IPS-NIHi7 (cell line): Measurements from ENCODE around the gene VAMP8.
"Not testable (repeated sequence)": the region's sequence is repeated elsewhere in the genome, so short reads cannot be mapped to it uniquely, and the experiment has no call there.

Experiments
- DNase-seq: peaks from one replicate; pipeline ENCODE4 v3.0.0; 2012; ENCODE audit warnings: mixed read lengths; ENCODE audit errors: extremely low spot score

VAMP8 gene

DNA sequence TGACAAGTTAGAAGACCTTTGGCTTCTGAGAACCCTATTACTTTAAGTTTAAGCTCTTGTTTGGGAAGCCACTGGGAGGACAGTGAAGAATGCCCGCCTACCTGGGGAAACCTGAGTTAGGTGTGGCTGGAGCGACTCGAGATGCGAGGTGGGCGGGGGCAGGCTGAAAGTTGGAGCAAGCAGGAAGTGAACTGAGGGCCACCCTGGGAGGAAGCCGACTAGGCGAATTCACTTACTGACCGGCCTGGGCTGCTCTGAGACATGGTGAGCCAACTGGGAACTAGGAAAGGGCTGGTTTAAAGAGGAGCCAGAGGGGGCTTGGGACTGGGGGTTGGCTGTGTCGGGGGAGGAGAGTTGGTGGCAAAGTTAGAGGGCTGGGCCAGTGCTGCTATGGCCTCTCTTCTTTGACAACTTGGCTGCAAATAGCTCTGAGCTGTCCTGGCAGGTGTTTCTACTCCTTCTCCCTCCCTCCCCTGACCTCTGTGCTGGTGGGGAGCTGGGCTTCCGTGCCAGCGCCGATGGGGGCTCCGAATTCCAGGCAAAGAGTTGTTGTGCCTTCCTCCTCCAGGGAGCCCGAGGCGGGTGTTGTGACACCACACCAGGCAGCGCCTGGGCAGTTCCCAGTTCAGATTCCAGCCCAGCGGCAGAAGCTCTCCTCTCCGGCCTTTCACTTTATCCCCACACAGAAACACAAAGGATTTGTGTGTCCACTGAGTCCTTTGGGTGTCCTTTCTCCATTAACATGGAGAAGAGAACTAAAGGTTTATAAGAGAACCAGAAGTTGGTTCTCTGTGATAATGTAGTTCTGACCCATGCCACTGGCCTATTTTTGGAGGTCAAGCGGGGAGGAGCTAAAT lies at the start of gene VAMP8:
Gene VAMP8 (plus strand): TSS at position 201 of the 857 bp plus-strand sequence. CDS start 61 bp downstream, at position 262.
- peak; percentile 90 for DNase-seq

GRCh38 chr2:85527787-85528186 lies 49.6 kb upstream of the VAMP8 start:
- DNase-seq: no peak

- no peak for DNase-seq
Observed at GRCh38 chr2:85528355-85528754, 49.0 kb upstream of the VAMP8 start.

GRCh38 chr2:85529809-85530208 lies 47.6 kb upstream of the VAMP8 start:
- DNase-seq: no peak

- no peak for DNase-seq
Observed at GRCh38 chr2:85531589-85531988, 45.8 kb upstream of the VAMP8 start.

DNA sequence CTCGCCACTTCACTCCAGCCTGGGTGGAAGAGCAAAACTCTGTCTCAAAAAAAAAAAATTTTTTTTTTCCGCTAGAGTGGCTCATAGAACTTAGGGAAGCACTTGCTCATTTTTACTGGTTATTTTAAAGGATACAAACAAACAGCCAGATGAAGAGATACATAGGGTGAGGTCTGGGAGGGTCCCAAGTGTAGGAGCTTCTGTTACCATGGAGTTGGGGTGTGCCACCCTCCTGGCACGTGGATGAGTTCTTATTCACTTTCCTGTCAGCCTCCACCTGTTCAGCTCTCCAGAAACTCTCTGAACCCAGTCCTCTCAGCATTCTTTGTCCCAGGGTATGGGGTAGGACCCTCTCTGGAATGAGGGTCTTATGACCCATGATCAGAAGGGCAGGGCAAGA lies 43.3 kb upstream of the VAMP8 start:
- no peak for DNase-seq

- DNase-seq: no peak
Observed at GRCh38 chr2:85534881-85535280, 42.5 kb upstream of the VAMP8 start.

DNA sequence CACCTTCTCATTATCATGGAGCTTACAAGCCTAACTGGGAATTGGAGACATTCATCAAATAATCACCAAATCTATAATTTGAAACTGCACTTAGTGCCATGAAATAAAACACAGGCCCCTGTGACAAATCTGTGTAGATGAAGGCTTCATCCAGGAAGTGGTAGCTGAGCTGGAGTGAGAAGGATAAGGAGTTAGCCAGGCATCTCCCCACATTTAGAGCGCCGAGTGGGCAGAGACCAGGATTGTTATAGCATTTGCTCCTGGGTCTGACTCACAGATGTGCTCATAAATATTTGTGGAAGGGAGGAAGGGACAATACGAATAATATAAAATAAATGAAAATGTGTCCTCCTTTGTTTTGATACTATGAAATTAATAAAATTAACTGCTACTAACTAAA lies 40.9 kb upstream of the VAMP8 start:
- DNase-seq: no peak

DNA sequence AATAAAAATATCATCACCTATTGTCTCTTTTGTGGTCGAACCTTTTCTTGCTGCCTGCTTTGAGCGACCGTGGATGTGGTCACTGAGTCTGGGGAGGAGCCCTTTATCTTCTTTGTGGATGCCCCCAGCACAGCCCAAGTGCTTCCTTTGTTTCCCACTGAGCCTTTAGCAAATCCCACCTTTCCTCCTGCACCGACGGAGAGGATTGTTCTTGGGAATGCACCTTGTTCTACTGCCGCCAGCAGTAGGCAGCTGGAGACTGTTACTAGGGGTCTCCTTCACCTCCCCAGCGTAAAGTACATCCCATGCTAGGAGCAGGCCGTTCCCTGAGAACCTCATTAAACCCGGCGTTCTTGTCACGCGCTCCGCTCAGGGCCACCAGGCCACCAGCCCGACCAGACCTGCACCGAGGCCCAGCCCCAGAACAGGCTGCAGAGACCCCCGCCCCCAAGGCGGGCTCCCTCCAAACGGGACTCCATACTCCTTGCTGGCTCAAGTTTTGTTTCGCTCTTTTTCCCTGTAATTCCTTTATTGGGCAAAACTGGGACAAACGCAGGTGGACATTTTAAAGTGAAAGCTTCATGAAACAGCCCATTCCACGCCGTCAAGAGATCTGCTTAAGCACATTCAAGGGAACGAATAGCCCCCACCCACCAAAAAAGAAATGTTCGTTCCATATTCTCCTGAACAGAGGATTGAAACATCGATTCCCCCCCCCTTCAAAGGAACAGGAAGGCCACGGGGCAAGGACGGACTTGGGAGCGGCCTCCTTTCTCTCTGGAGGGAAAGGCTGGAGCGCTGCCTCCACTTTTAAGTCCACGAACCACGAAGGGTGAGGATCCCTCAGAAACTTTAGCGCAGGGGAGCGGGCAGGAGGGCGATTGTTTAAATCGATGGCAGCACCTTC lies 39.5 kb upstream of the VAMP8 start:
- peak; percentile 46 for DNase-seq

DNA sequence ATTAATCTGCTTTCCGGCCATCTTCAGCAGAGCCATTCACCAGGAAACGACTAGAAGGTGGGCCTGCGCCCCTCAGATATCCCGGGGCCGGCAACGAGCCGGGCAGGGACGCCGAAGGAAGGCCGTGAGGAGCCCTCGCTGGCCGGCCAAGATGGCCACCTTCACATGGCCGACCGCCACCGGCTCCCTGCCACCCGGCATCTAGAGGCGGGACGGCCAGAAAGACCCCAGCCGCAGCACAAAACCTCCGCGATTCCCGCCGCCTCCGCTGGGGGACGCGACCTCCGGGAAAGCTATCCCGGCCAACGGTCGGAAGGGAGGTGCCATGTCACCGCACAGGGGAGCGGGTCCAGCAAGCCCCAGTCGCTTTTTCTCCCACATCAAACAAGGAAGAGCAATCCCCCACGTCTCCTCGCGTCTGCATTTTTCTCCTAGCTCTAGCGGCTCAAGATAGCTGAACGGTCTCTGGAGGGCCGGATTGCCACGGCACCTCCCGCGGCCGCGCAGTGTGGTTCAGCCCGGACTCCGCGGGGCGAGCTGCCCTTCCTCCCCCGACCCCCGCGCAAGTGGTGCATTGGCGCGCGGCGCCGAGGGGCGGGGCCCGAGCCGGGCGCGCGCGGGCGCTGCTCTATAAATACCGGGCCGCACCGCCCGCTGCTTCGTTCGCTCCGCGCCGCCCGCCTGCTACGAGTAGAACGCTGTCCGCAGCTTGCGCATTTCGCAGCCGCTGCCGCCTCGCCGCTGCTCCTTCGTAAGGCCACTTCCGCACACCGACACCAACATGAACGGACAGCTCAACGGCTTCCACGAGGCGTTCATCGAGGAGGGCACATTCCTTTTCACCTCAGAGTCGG lies 38.7 kb upstream of the VAMP8 start, which contains the start of gene MAT2A:
Gene MAT2A (plus strand): TSS at position 662 of the 854 bp plus-strand sequence. CDS start 120 bp downstream, at position 782.
- DNase-seq: peak; percentile 91

DNA sequence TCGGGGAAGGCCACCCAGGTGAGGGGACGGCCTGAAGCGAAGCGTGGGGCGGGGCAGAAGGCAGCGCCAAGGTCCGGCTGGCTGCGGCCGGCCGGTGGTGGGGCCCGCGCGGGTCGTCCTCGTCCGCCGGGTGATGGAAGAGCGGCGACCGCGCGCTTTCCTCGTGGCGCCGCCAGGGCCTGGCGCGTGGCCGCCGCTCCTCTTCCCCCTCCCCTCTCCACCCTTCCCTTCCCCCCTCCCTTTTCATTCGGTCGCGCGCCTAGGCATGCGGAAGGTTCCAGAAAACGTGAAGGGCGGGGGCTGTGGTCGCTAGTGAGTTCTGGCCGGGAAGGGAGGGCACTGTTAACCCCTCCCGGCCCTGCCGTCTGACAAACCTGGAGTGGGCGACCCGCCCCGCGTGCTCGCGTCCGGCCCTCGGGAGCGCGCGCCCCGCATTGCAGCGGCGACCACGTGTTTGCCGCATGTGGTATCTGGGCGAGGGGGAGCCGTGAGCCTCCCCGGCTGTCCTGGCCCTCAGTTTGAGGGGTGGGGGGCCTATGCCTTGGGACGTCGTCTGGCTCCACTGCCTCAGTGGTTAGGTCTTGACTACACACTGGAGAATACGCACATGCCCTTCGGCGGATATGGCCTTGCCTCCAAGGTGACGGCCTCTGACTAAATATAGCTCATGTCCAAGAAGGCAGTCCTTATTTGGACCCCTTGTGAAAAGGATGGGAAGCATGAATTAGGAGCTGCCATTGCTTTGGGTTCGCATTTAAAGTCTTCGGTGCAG lies 37.8 kb upstream of the VAMP8 start:
- peak; percentile 27 for DNase-seq

DNA sequence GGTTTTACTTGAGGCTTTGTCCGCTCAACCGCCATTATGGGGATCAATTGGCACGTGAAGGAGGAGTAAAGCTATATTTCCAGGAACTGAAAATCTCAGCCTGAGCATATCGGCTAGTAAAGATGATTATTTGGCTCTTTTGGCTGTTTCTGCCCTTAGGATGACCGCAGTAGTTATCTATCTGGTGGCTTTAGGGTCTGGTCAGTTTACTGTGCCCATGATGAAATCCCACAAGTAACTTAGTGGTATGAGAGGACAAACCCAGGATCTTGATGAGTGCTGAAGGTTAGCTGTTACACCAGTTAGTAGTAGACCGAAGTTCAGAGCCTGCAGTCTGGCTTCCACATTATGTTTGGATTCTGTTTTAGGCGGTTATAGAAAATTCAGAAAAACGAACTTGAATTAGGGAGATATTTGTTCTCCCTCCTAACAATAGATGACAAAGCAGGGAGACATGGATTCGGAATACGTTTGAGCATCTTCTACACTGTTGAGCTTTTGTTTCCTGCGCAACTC lies 37.2 kb upstream of the VAMP8 start:
- no peak for DNase-seq

DNA sequence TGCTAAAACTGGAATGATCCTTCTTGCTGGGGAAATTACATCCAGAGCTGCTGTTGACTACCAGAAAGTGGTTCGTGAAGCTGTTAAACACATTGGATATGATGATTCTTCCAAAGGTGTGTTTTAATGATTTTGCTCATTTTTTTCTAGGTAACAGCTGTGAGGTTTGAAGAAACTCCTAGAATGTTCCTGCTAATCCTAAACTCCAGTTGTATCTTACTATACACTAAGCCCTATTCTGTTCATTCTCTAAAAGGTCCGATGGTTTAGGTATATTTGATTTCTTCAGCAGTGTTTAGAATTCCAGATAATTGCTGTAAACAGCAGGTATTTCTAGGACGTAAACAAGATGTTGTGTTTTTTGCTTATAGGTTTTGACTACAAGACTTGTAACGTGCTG lies 36.1 kb upstream of the VAMP8 start:
- no peak for DNase-seq

GRCh38 chr2:85541753-85542457 lies 35.5 kb upstream of the VAMP8 start:
- DNase-seq: no peak

- DNase-seq: no peak
Observed at GRCh38 chr2:85542777-85543176, 34.6 kb upstream of the VAMP8 start.

DNA sequence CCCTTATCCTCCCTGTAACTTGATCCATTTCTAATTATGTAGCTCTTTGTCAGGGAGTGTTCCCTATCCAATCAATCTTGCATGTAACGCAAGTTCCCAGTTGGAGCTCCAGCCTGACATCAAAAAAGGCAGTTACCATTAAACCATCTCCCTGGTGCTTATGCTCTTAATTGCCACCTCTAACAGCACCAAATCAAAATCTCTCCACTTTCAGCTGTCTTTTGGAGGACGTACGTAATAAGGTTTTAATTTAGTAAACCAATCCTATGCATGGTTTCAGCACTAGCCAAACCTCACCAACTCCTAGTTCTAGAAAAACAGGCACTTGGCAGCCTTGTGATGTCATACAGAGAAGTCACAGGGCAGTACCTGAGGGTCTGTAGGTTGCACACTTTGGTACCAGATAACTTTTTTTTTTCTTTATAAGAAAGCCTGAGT lies 33.1 kb upstream of the VAMP8 start:
- DNase-seq: not testable (repeated sequence)

DNA sequence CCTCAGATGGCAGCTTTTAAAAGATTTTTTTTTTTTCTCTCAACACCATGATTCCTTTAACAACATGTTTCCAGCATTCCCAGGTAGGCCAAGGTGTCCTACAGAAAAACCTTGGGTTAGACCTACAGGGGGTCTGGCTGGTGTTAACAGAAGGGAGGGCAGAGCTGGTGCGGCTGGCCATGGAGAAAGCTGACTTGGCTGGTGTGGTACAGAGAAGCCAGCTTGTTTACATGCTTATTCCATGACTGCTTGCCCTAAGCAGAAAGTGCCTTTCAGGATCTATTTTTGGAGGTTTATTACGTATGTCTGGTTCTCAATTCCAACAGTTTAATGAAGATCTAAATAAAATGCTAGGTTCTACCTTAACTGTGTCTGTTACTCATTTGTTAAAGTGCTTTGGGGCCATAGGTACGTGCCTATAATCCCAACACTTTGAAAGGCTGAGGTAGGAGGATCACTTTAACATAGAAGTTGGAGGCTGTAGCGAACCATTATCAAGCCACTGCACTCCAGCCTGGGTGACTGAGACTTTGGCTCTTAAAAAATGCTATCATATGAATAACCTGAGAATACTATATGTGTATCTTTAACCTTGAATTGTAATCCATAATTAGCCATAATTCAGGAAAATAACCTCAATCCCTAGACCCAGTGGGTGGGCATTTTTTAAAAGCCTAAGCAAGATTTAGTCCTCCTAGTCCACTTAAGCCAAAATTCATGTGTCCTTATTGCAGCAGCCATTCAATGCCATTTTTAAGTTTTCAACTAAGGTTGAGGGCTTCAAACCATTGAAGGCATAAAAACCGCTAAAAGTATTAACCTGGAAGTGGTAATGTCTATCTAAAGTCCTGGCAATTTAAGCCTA lies 32.2 kb upstream of the VAMP8 start:
- DNase-seq: not testable (repeated sequence)

DNA sequence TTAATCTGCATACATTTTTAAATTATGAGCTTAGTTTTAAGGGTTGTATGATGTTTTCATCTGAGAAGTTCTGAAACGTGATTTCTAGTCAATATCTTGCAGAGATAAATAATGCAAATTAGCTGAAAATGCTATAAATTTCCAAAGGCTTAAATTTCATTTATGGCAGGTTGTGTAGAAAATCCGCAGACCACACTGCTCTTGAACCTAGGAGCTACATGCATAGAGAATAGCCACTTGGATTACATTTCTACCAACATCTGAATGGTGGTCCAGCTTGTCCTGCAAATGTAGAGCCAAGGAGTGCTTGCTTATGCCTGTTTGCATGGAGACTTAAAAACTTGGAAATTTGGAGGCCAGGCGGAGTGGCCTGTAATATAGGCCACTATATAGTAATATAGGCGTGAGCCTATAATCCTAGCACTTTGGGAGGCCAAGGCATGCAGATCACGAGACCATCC lies 31.6 kb upstream of the VAMP8 start:
- DNase-seq: no peak
